Hepatocyte (in vitro differentiated cells): Measurements from ENCODE around the gene ROR1. TPM values are rescaled to one million over a fixed set of nuclear protein-coding genes. Genes with fewer than 3 reads are reported as not detected.

Experiments used
- DNase-seq: peaks from one replicate; pipeline ENCODE4 v3.0.0-alpha.2; 2016; ENCODE audit warnings: low spot score
- H2AFZ ChIP-seq: fragments of 200-600 bp; sonication (generic); 2 replicates; pipeline ENCODE4 v1.6.0; 2016; ENCODE audit warnings: antibody characterized with exemption, mild to moderate bottlenecking
- H3K27ac ChIP-seq: fragments of 200-600 bp; sonication (generic); 2 replicates; pipeline ENCODE4 v1.5.1; 2016; ENCODE audit warnings: mild to moderate bottlenecking
- H3K27me3 ChIP-seq: fragments of 200-600 bp; sonication (generic); 2 replicates; pipeline ENCODE4 v1.6.1; 2016
- H3K36me3 ChIP-seq: fragments of 200-600 bp; sonication (generic); replicated peaks from 2 replicates; pipeline ENCODE4 v1.5.1; 2016; ENCODE audit warnings: low read depth; ENCODE audit not compliant: insufficient read depth
- H3K4me1 ChIP-seq: fragments of 200-600 bp; sonication (generic); 2 replicates; pipeline ENCODE4 v1.5.1; 2016; ENCODE audit warnings: mild to moderate bottlenecking, moderate library complexity; ENCODE audit not compliant: insufficient read depth
- H3K4me2 ChIP-seq: fragments of 200-600 bp; sonication (generic); 2 replicates; pipeline ENCODE4 v1.6.0; 2016
- H3K4me3 ChIP-seq: fragments of 200-600 bp; sonication (generic); 2 replicates; pipeline ENCODE4 v1.5.1; 2016; ENCODE audit warnings: mild to moderate bottlenecking
- H3K79me2 ChIP-seq: fragments of 200-600 bp; sonication (generic); 2 replicates; pipeline ENCODE4 v1.6.0; 2017; ENCODE audit warnings: mild to moderate bottlenecking
- H3K9me2 ChIP-seq: fragments of 200-600 bp; sonication (generic); replicated peaks from 2 replicates; pipeline ENCODE4 v1.6.0; 2017; ENCODE audit warnings: mild to moderate bottlenecking; ENCODE audit not compliant: insufficient read depth
- H3K9me3 ChIP-seq: fragments of 200-600 bp; sonication (generic); 2 replicates; pipeline ENCODE4 v1.5.1; 2016; ENCODE audit warnings: low read depth, mild to moderate bottlenecking
- H4K20me1 ChIP-seq: fragments of 200-600 bp; sonication (generic); 2 replicates; pipeline ENCODE4 v1.6.0; 2016; ENCODE audit warnings: mild to moderate bottlenecking; ENCODE audit not compliant: insufficient read depth, poor library complexity, severe bottlenecking
- CTCF ChIP-seq: fragments of 200-600 bp; sonication (generic); IDR thresholded peaks from 2 replicates; pipeline ENCODE4 v1.5.1; 2016; ENCODE audit warnings: antibody characterized with exemption, mild to moderate bottlenecking; ENCODE audit not compliant: poor library complexity
- EZH2 ChIP-seq: fragments of 200-600 bp; sonication (generic); IDR thresholded peaks from 2 replicates; pipeline ENCODE4 v1.6.1; 2016; ENCODE audit warnings: antibody characterized with exemption, mild to moderate bottlenecking, borderline replicate concordance
- EZH2phosphoT487 ChIP-seq: fragments of 200-600 bp; sonication (generic); IDR thresholded peaks from one replicate; pipeline ENCODE4 v1.6.1; 2018; ENCODE audit warnings: antibody characterized with exemption, mild to moderate bottlenecking, low read depth, moderate library complexity; ENCODE audit not compliant: unreplicated experiment, severe bottlenecking
- WGBS: methylation state at CpG from one replicate; pipeline ENCODE4 v1.1.6; 2016; ENCODE audit warnings: low lambda C conversion rate; ENCODE audit errors: missing lambda C conversion rate; 5-methylcytosine and 5-hydroxymethylcytosine counted together
- polyA plus RNA-seq: library from polyadenylated mRNA; unstranded; fragments of >200 nt; fragmentation: Nextera tagmentation; extraction: Ambion mirVana; gene quantifications from 2 replicates; pipeline ENCODE4 v1.2.1, GENCODE V29; 2016
- total RNA-seq: library from RNA; depleted of rRNA; stranded (reverse); fragments of >200 nt; gene quantifications from 2 replicates; pipeline ENCODE4 v1.2.3, GENCODE V29; 2014

ROR1 gene
- total and polyA plus RNA-seq, 2 experiments from 2014 or later: 16.4 to 27.7 TPM

GRCh38 chr1:63892632-63893395 is 119.0 kb downstream of the ROR1 start:
- H3K79me2 ChIP-seq: peaks cover 59% of the 10 kb centered on the region
- H3K4me2 ChIP-seq: no peak overlapping the region
- no peaks in the 10 kb centered on the region for H4K20me1 ChIP-seq
- no peak for DNase-seq
- H2AFZ ChIP-seq: no peak overlapping the region
- no peaks in the 10 kb centered on the region for H3K27me3 ChIP-seq
- TF ChIP-seq EZH2 (no peak), CTCF (no peak), EZH2phosphoT487 (no peak)
- 77% methylated on average over 8 of the region's 8 CpGs for WGBS
- no peak overlapping the region for H3K4me3 ChIP-seq
- H3K27ac ChIP-seq: no peak overlapping the region
- H3K9me3 ChIP-seq: peaks cover 7% of the 10 kb centered on the region
- no peaks in the 10 kb centered on the region for H3K9me2 ChIP-seq
- H3K36me3 ChIP-seq: no peaks in the 10 kb centered on the region
- H3K4me1 ChIP-seq: no peaks in the 10 kb centered on the region

- Histone ChIP-seq H3K9me2 (no peaks in the 10 kb centered on the region), H3K4me1 (peaks cover 5% of the 10 kb centered on the region), H3K27ac (no peak overlapping the region), H4K20me1 (no peaks in the 10 kb centered on the region), H3K79me2 (peaks cover 53% of the 10 kb centered on the region), H2AFZ (no peak overlapping the region), H3K4me3 (no peak overlapping the region), H3K27me3 (no peaks in the 10 kb centered on the region), H3K9me3 (peaks cover 7% of the 10 kb centered on the region), H3K4me2 (no peak overlapping the region), H3K36me3 (no peaks in the 10 kb centered on the region)
- TF ChIP-seq EZH2 (no peak), EZH2phosphoT487 (no peak), CTCF (no peak)
- DNase-seq: no peak
- WGBS: 99% methylated on average over 3 of the region's 3 CpGs
Observed at GRCh38 chr1:63893976-63894375, 120.2 kb downstream of the ROR1 start.

GRCh38 chr1:63894627-63895265 is 120.9 kb downstream of the ROR1 start:
- H3K36me3 ChIP-seq: no peaks in the 10 kb centered on the region
- peaks cover 6% of the 10 kb centered on the region for H3K9me3 ChIP-seq
- no peak overlapping the region for H3K27ac ChIP-seq
- DNase-seq: no peak
- TF ChIP-seq CTCF (no peak), EZH2phosphoT487 (no peak)
- peaks cover 5% of the 10 kb centered on the region for H3K4me1 ChIP-seq
- no peak overlapping the region for H3K4me2 ChIP-seq
- H4K20me1 ChIP-seq: no peaks in the 10 kb centered on the region
- no peaks in the 10 kb centered on the region for H3K9me2 ChIP-seq
- no peak overlapping the region for H3K4me3 ChIP-seq
- peaks cover 49% of the 10 kb centered on the region for H3K79me2 ChIP-seq
- 77% methylated on average over 3 of the region's 3 CpGs for WGBS
- H3K27me3 ChIP-seq: no peaks in the 10 kb centered on the region
- H2AFZ ChIP-seq: no peak overlapping the region
